LoVo (cell line): Measurements from ENCODE around the gene ZMAT5.

ENCODE experiments used
- DNase-seq: peaks from one replicate; pipeline ENCODE4 v3.0.0-alpha.2; 2016; ENCODE audit warnings: low spot score

ZMAT5 gene

GRCh38 chr22:29753808-29754657, 12.8 kb downstream of the ZMAT5 start:
- DNase-seq: no peak

- no peak for DNase-seq
These were observed 15.1 kb downstream of the ZMAT5 start for GRCh38 chr22:29751669-29752068.

- DNase-seq: no peak
These were observed 16.0 kb downstream of the ZMAT5 start for GRCh38 chr22:29750559-29751538.

- no peak for DNase-seq
These were observed 16.8 kb downstream of the ZMAT5 start for GRCh38 chr22:29750029-29750428.

GRCh38 chr22:29748248-29748893, 18.4 kb downstream of the ZMAT5 start:
- DNase-seq: no peak

GRCh38 chr22:29747832-29748231, 19.0 kb downstream of the ZMAT5 start:
- no peak for DNase-seq

GRCh38 chr22:29744902-29745301, 21.9 kb downstream of the ZMAT5 start:
- no peak for DNase-seq

GRCh38 chr22:29742326-29742725, 24.5 kb downstream of the ZMAT5 start:
- no peak for DNase-seq

- DNase-seq: no peak
These were observed 24.9 kb downstream of the ZMAT5 start for GRCh38 chr22:29741926-29742325.

GRCh38 chr22:29740216-29740615, 26.6 kb downstream of the ZMAT5 start:
- no peak for DNase-seq

GRCh38 chr22:29739346-29739875, 27.4 kb downstream of the ZMAT5 start:
- no peak for DNase-seq

GRCh38 chr22:29738118-29738815, 28.5 kb downstream of the ZMAT5 start:
- DNase-seq: no peak

- DNase-seq: no peak
These were observed 29.3 kb downstream of the ZMAT5 start for GRCh38 chr22:29737251-29738117.

- DNase-seq: no peak
These were observed 31.4 kb downstream of the ZMAT5 start for GRCh38 chr22:29735416-29735815.

GRCh38 chr22:29734838-29735237, 32.0 kb downstream of the ZMAT5 start:
- DNase-seq: no peak

- no peak for DNase-seq
These were observed 32.4 kb downstream of the ZMAT5 start for GRCh38 chr22:29734406-29734805.

GRCh38 chr22:29733362-29734201, 33.2 kb downstream of the ZMAT5 start:
- no peak for DNase-seq

- no peak for DNase-seq
These were observed 33.9 kb downstream of the ZMAT5 start for GRCh38 chr22:29732883-29733282.

- no peak for DNase-seq
These were observed 35.6 kb downstream of the ZMAT5 start for GRCh38 chr22:29731058-29731850.
